K562 (cell line): ENCODE measurements around the gene ARL6IP1. TPM values are rescaled to one million over a fixed set of nuclear protein-coding genes. Genes with fewer than 3 reads are reported as not detected.
A peak's percentile ranks its signal among the peaks of the same experiment; 100 is the strongest.

Source experiments
- HSF4 ChIP-seq: fragments of 250-450 bp; sonication (Bioruptor Pico); IDR thresholded peaks from 2 replicates; pipeline ENCODE4 v2.1.2; 2022; ENCODE audit warnings: mild to moderate bottlenecking, moderate library complexity, borderline replicate concordance
- KAT7 ChIP-seq: sonication (generic); formaldehyde crosslinking; IDR thresholded peaks from 2 replicates; pipeline ENCODE4 v1.8.0; 2022; ENCODE audit warnings: missing genetic modification reagents, mild to moderate bottlenecking, borderline replicate concordance
- KDM2B ChIP-seq: fragments of 250-450 bp; sonication (Bioruptor Pico); IDR thresholded peaks from 2 replicates; pipeline ENCODE4 v1.8.0; 2021; ENCODE audit warnings: mild to moderate bottlenecking, moderate library complexity
- PTRF ChIP-seq: fragments of 450-650 bp; IDR thresholded peaks from 2 replicates; pipeline ENCODE4 v1.6.1; 2016; ENCODE audit warnings: mild to moderate bottlenecking, missing genetic modification characterization, missing compliant biosample characterization
- polyA plus RNA-seq, 8 experiments: library from polyadenylated mRNA; depleted of rRNA in 4 of 8; stranded (reverse) in 5 of 8; unstranded in 3 of 8; fragments of >200 nt; fragmentation: Nextera tagmentation in 2 of 8; fragmentation: Illumina TruSeq in 1 of 8; extraction: Ambion mirVana in 2 of 8; extraction: Trizol in 1 of 8; gene quantifications; 2 replicates each; pipeline versions ENCODE4 v1.2.1 to v1.2.3, GENCODE V29; 2011 to 2014; ENCODE audit warnings: inconsistent platforms in 1 of 8, missing spikeins in 1 of 8
- total RNA-seq, 7 experiments: library from RNA; depleted of rRNA in 6 of 7; stranded (reverse); fragments of >200 nt in 6 of 7; fragmentation: Illumina TruSeq in 2 of 7; extraction: Trizol in 2 of 7; gene quantifications; 2 replicates each; pipeline versions ENCODE4 v1.2.1 to v1.2.3, GENCODE V29; 2011 to 2021; ENCODE audit warnings: low replicate concordance in 1 of 7
- TF ChIP-seq, protein P1 (sequence below), 2 experiments: fragments of 450-650 bp in 1 of 2; sonication (generic) in 1 of 2; formaldehyde crosslinking in 1 of 2; IDR thresholded peaks; 2 replicates each; pipeline versions ENCODE4 v1.7.1 to v1.9.0; 2016 to 2022; ENCODE audit warnings: inconsistent platforms in 1 of 2, mild to moderate bottlenecking in 1 of 2, missing genetic modification reagents in 1 of 2

The ARL6IP1 gene
- total and polyA plus RNA-seq, 9 of the 15 experiments (the other 6 are each of a cell fraction or from before 2014, with no cell fraction given): 102 to 391 (median 162) TPM

GRCh38 chr16:18789515-18789849 is 11.9 kb downstream of the ARL6IP1 start (continued):
- TF ChIP-seq, protein P1, sequence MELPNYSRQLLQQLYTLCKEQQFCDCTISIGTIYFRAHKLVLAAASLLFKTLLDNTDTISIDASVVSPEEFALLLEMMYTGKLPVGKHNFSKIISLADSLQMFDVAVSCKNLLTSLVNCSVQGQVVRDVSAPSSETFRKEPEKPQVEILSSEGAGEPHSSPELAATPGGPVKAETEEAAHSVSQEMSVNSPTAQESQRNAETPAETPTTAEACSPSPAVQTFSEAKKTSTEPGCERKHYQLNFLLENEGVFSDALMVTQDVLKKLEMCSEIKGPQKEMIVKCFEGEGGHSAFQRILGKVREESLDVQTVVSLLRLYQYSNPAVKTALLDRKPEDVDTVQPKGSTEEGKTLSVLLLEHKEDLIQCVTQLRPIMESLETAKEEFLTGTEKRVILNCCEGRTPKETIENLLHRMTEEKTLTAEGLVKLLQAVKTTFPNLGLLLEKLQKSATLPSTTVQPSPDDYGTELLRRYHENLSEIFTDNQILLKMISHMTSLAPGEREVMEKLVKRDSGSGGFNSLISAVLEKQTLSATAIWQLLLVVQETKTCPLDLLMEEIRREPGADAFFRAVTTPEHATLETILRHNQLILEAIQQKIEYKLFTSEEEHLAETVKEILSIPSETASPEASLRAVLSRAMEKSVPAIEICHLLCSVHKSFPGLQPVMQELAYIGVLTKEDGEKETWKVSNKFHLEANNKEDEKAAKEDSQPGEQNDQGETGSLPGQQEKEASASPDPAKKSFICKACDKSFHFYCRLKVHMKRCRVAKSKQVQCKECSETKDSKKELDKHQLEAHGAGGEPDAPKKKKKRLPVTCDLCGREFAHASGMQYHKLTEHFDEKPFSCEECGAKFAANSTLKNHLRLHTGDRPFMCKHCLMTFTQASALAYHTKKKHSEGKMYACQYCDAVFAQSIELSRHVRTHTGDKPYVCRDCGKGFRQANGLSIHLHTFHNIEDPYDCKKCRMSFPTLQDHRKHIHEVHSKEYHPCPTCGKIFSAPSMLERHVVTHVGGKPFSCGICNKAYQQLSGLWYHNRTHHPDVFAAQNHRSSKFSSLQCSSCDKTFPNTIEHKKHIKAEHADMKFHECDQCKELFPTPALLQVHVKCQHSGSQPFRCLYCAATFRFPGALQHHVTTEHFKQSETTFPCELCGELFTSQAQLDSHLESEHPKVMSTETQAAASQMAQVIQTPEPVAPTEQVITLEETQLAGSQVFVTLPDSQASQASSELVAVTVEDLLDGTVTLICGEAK (IDR thresholded peaks at IDR 0.05): peak; percentile 57; the same call in 1 of the 2 replicates
- TF ChIP-seq, protein P1 (CRISPR knock-in tag; IDR thresholded peaks at IDR 0.05): no peak
- TF ChIP-seq KAT7 (CRISPR knock-in tag) (0 out of 2 replicates have a peak, but pooled peaks have one; percentile 34), KDM2B (CRISPR knock-in tag) (no peak), PTRF (tag) (no peak), HSF4 (CRISPR knock-in tag) (no peak)
